GM11168 (cell line): ENCODE results near the gene GARS1.

Source experiments
- in situ Hi-C: fragments of 300-500 bp; cut with MboI; formaldehyde crosslinking; loops from one replicate; pipeline ENCODE4 v1.12.0; 2022; ENCODE audit warnings: low sequenced_read_pairs; ENCODE audit not compliant: unreplicated experiment

The GARS1 gene

GRCh38 chr7:30594540-30595435 lies at the start of gene GARS1:
Gene GARS1, plus strand, starts transcription at chr7:30594878. Its CDS starts 44 bp downstream, at chr7:30594922.
- in situ Hi-C loops, result no loop called here

- in situ Hi-C loops, result no loop called here
Observed at GRCh38 chr7:30545791-30546555, 48.7 kb upstream of the GARS1 start.

- in situ Hi-C loops, result no loop called here
Observed at GRCh38 chr7:30546596-30546995, 48.1 kb upstream of the GARS1 start.

GRCh38 chr7:30548845-30549244 lies 45.8 kb upstream of the GARS1 start:
- in situ Hi-C loops, result no loop called here

- in situ Hi-C loops, result loop anchor here (10.0 kb wide), 1 partner anchor 185 kb away; no protein-coding TSS in a partner anchor
Observed at GRCh38 chr7:30549931-30550493, 44.7 kb upstream of the GARS1 start.

- in situ Hi-C loops, result loop anchor here (10.0 kb wide), 1 partner anchor 182 kb away; no protein-coding TSS in a partner anchor
Observed at GRCh38 chr7:30552330-30552729, 42.3 kb upstream of the GARS1 start.

- in situ Hi-C loops, result loop anchor here (10.0 kb wide), 1 partner anchor 182 kb away; no protein-coding TSS in a partner anchor
Observed at GRCh38 chr7:30553141-30553540, 41.5 kb upstream of the GARS1 start.

- in situ Hi-C loops, result loop anchor here (10.0 kb wide), 1 partner anchor 181 kb away; no protein-coding TSS in a partner anchor
Observed at GRCh38 chr7:30553546-30553945, 41.1 kb upstream of the GARS1 start.

GRCh38 chr7:30555525-30555924 lies 39.2 kb upstream of the GARS1 start:
- in situ Hi-C loops, result loop anchor here (10.0 kb wide), 1 partner anchor 179 kb away; no protein-coding TSS in a partner anchor

GRCh38 chr7:30556840-30557239 lies 37.8 kb upstream of the GARS1 start:
- in situ Hi-C loops, result loop anchor here (10.0 kb wide), 1 partner anchor 178 kb away; no protein-coding TSS in a partner anchor

GRCh38 chr7:30557245-30557644 lies 37.4 kb upstream of the GARS1 start:
- in situ Hi-C loops, result loop anchor here (10.0 kb wide), 1 partner anchor 178 kb away; no protein-coding TSS in a partner anchor

- in situ Hi-C loops, result loop anchor here (10.0 kb wide), 2 partner anchors 55 to 175 kb away; partner anchors contain the start of gene GGCT
Observed at GRCh38 chr7:30559611-30560010, 35.1 kb upstream of the GARS1 start.

GRCh38 chr7:30561389-30561788 lies 33.3 kb upstream of the GARS1 start:
- in situ Hi-C loops, result loop anchor here (10.0 kb wide), 1 partner anchor 57 kb away; the partner anchor contains the start of gene GGCT

GRCh38 chr7:30562498-30562897 lies 32.2 kb upstream of the GARS1 start:
- in situ Hi-C loops, result loop anchor here (10.0 kb wide), 1 partner anchor 58 kb away; the partner anchor contains the start of gene GGCT

GRCh38 chr7:30562909-30563308 lies 31.8 kb upstream of the GARS1 start:
- in situ Hi-C loops, result loop anchor here (10.0 kb wide), 1 partner anchor 58 kb away; the partner anchor contains the start of gene GGCT

- in situ Hi-C loops, result loop anchor here (10.0 kb wide), 1 partner anchor 59 kb away; the partner anchor contains the start of gene GGCT
Observed at GRCh38 chr7:30563326-30563942, 31.2 kb upstream of the GARS1 start.

- in situ Hi-C loops, result loop anchor here (10.0 kb wide), 1 partner anchor 60 kb away; the partner anchor contains the start of gene GGCT
Observed at GRCh38 chr7:30564243-30564892, 30.3 kb upstream of the GARS1 start.

- in situ Hi-C loops, result loop anchor here (10.0 kb wide), 1 partner anchor 62 kb away; the partner anchor contains the start of gene GGCT
Observed at GRCh38 chr7:30566596-30566995, 28.1 kb upstream of the GARS1 start.

GRCh38 chr7:30567081-30567480 lies 27.6 kb upstream of the GARS1 start:
- in situ Hi-C loops, result loop anchor here (10.0 kb wide), 1 partner anchor 62 kb away; the partner anchor contains the start of gene GGCT
